ENCODE measurements around the gene RPL9. TPM values are rescaled to one million over a fixed set of nuclear protein-coding genes. Genes with fewer than 3 reads are reported as not detected.

RPL9 gene
- total and polyA plus RNA-seq, 2 of the 4 experiments (the other 2 are of a cell fraction): 1,627 to 1,905 TPM

DNA sequence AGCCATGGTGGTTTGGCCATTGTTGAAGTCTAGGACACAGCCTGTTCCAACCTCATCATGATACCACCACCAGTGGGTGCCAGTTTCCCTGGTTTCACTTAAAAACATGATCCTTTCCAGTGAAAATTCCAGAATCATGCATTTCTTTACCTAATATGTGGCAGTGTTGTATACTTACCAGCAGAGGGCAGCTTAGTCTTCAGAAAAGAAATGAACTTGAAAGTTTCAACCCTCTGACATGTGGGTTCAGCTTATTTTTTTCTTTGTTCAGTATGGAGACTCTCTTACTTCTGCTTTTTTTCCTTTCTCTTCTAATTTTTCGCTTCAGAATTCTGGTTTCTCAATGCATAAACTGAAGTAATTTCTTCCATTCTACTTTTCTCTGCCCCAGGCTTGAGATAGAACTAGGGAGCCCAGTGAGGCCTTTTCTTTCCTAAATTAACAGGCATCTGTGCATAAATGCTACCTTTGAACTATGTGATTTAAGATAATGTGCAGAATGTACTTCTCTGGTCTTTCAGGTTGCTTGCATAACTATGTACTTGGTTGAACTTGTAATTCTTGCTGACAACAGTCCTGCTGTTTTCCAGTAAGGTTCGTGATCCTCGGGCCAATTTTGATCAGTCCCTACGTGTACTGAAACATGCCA, 10.8 kb upstream of the RPL9 start:
- Histone ChIP-seq H3K27ac (ENCODE audit: insufficient read depth, low read length) (no peak overlapping the region), H3K79me1 (ENCODE audit: low read depth in 1 of 2, low read length in 2 of 2) (peaks cover 4 to 9% of the 10 kb centered on the region in 2 experiments; a peak in 2 of 4 replicates), H4K5ac (ENCODE audit: low read depth, low read length) (no peak overlapping the region), H3K4ac (ENCODE audit: low read depth, low read length) (peak overlapping the region; percentile 45; the same call in 1 of the 2 replicates), H3K9me3 (ENCODE audit: control insufficient read depth, insufficient read depth, low read length) (no peaks in the 10 kb centered on the region), H3K36me3 (ENCODE audit: control insufficient read depth, insufficient read depth, low read length) (peaks cover 2% of the 10 kb centered on the region), H3K23ac (ENCODE audit: low read depth, low read length) (0 out of 2 replicates have a peak overlapping the region, but pooled peaks have one; percentile 25), H3K18ac (ENCODE audit: low read depth, low read length) (no peak overlapping the region), H2AFZ (replicated peaks; ENCODE audit: low read length, poor library complexity) (no peak overlapping the region), H3K14ac (replicated peaks; ENCODE audit: low read depth, low read length) (0 out of 2 replicates have a peak overlapping the region, but pooled peaks have one; percentile 33), H4K8ac (ENCODE audit: low read depth in 2 of 2, low read length in 2 of 2) (peak overlapping the region in 1 of 2 experiments; percentile 47; a peak in 1 of 4 replicates), H3K4me1 (ENCODE audit: control insufficient read depth, insufficient read depth, low read length) (no peaks in the 10 kb centered on the region), H3K9ac (ENCODE audit: low read depth, low read length) (no peak overlapping the region), H4K20me1 (ENCODE audit: insufficient read depth, low read length) (no peaks in the 10 kb centered on the region), H2BK5ac (ENCODE audit: low read depth, low read length, poor library complexity, severe bottlenecking) (peak overlapping the region; percentile 10), H2BK120ac (ENCODE audit: low read depth, low read length) (no peak overlapping the region; the same call in 1 of the 2 replicates), H2BK15ac (ENCODE audit: low read depth, low read length) (no peak overlapping the region), H2AK5ac (ENCODE audit: low read depth, low read length) (peak overlapping the region; percentile 26; the same call in 1 of the 2 replicates), H2AK9ac (replicated peaks; ENCODE audit: low read depth, low read length, poor library complexity) (no peak overlapping the region), H4K91ac (ENCODE audit: insufficient read depth, low read depth, low read length) (no peak overlapping the region), H3K4me2 (ENCODE audit: low read depth, low read length) (no peak overlapping the region), H3K9me1 (ENCODE audit: insufficient read depth, low read length) (no peaks in the 10 kb centered on the region), H3K27me3 (ENCODE audit: control insufficient read depth, insufficient read depth, low read length) (no peaks in the 10 kb centered on the region), H3K4me3 (ENCODE audit: insufficient read depth, low read depth, low read length) (no peak overlapping the region), H2BK20ac (ENCODE audit: low read depth, low read length) (0 out of 2 replicates have a peak overlapping the region, but pooled peaks have one; percentile 29), H3K56ac (ENCODE audit: extremely low read depth, insufficient read depth, low read length) (no peak overlapping the region)
- in situ Hi-C loops (cut with MboI; ENCODE audit: low sequenced_read_pairs) (loop anchor here (10.0 kb wide), 1 partner anchor 505 kb away; the partner anchor contains the start of gene PDS5A), intact Hi-C loops (cut with micrococcal nuclease) (loop anchor here (1.0 to 2.0 kb wide), 6 partner anchors 57 to 507 kb away; partner anchors contain the start of genes SMIM14, UBE2K and UGDH), dilution Hi-C loops (cut with HindIII; ENCODE audit: low sequenced_read_pairs, unreplicated experiment) (no loop called here)
- CTCF ChIA-PET: interaction anchor here (0.5 to 1.5 kb wide), 15 partner anchors 9 to 1700 kb away, joined by 3 to 9 read pairs (median 4); partner anchors contain the start of genes LIAS, RPL9, SMIM14 and UGDH
- TF ChIP-seq CHD1 (IDR thresholded peaks at IDR 0.05; ENCODE audit: low read depth, low read length): no peak
- TF ChIP-seq MXI1 (IDR thresholded peaks at IDR 0.05; ENCODE audit: borderline replicate concordance, low read depth, low read length): 0 out of 2 replicates have a peak, but pooled peaks have one; percentile 23
- TF ChIP-seq CEBPB (IDR thresholded peaks at IDR 0.05; ENCODE audit: low read depth, low read length): no peak
- TF ChIP-seq SMC3 (IDR thresholded peaks at IDR 0.05; ENCODE audit: low read depth, low read length): peak; percentile 90
- peak; percentile 87 for TF ChIP-seq RAD21 (IDR thresholded peaks at IDR 0.05; ENCODE audit: low read length)
- TF ChIP-seq, protein P1, sequence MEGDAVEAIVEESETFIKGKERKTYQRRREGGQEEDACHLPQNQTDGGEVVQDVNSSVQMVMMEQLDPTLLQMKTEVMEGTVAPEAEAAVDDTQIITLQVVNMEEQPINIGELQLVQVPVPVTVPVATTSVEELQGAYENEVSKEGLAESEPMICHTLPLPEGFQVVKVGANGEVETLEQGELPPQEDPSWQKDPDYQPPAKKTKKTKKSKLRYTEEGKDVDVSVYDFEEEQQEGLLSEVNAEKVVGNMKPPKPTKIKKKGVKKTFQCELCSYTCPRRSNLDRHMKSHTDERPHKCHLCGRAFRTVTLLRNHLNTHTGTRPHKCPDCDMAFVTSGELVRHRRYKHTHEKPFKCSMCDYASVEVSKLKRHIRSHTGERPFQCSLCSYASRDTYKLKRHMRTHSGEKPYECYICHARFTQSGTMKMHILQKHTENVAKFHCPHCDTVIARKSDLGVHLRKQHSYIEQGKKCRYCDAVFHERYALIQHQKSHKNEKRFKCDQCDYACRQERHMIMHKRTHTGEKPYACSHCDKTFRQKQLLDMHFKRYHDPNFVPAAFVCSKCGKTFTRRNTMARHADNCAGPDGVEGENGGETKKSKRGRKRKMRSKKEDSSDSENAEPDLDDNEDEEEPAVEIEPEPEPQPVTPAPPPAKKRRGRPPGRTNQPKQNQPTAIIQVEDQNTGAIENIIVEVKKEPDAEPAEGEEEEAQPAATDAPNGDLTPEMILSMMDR (conservative IDR thresholded peaks at IDR 0.05; ENCODE audit: low read depth, low read length): peak; percentile 97
- POLR2A ChIA-PET (ENCODE audit: unreplicated experiment): interaction anchor here (0.5 to 0.9 kb wide), 2 partner anchors 12 to 101 kb away, joined by 3 to 4 read pairs; no protein-coding TSS in a partner anchor
- ATAC-seq (ENCODE audit: low read depth) (peak; percentile 83), DNase-seq (peak; percentile 87)
- BruUV-seq (replicated peaks): no TSS peak
- no CpG with 5 or more reads among the region's 4 CpGs for WGBS, 2 experiments (ENCODE audit: extremely low coverage in 2 of 2, insufficient read length in 1 of 2)
